ENCODE data around the gene FTCD. TPM values are rescaled to one million over a fixed set of nuclear protein-coding genes. Genes with fewer than 3 reads are reported as not detected.
A peak's percentile ranks its signal among the peaks of the same experiment; 100 is the strongest.

Gene FTCD
- total RNA-seq, 1 donor, result 0.36 TPM

GRCh38 chr21:46161633-46162592 is 6.5 kb upstream of the FTCD start:
- Histone ChIP-seq H3K79me2 (ENCODE audit: insufficient read depth, low read length) (no peaks in the 10 kb centered on the region), H3K4me2 (ENCODE audit: insufficient read depth, low read length) (no peak overlapping the region), H3K27me3 (ENCODE audit: insufficient read depth, low read length) (peaks cover 4% of the 10 kb centered on the region)

DNA sequence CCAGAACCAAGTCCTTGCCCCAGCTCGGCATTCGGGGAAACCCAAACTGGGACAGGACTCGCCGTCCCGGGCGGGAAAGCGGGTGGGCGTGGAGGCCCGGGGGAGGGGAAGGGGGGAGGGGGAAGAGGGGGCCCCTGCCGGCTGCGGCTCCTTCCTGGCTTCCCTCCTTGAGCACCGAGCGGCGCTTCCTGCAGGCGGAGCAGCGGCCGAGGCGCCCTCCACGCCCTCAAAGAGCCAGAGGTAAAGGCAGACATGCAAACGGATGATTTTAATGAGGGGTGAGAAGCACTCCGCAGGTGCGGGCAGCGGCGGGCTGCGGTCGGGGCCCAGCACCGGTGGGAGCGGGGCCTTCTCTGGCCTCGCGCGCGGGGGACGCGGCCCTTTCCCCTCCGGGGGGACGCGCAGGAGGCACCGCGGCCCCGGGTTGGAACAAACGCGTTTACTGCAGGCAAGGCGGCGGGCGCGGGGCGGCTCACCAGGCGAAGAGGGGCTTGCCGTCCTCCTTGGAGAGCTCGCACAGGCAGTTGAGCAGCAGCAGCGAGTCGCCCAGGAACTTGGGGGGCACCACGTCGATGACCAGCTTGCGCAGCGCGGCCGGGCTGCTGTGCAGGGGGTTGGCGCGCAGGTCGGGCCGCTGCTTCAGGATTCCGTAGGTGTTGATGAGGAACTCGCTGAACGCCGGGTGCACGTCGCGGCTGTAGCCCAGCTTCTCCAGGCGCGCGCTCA is 5.7 kb upstream of the FTCD start:
- H3K4me3 ChIP-seq (ENCODE audit: insufficient read depth, low read length), result no peak overlapping the region
- no peak overlapping the region for H2AFZ ChIP-seq (ENCODE audit: low read length)
- peaks cover 4% of the 10 kb centered on the region for H3K27me3 ChIP-seq (ENCODE audit: insufficient read depth, low read length)
- H4K20me1 ChIP-seq (ENCODE audit: insufficient read depth, low read length), result no peaks in the 10 kb centered on the region
- no peaks in the 10 kb centered on the region for H3K36me3 ChIP-seq (ENCODE audit: insufficient read depth, low read length)
- H3K79me2 ChIP-seq (ENCODE audit: insufficient read depth, low read length), result no peaks in the 10 kb centered on the region
- TF ChIP-seq, protein P1, sequence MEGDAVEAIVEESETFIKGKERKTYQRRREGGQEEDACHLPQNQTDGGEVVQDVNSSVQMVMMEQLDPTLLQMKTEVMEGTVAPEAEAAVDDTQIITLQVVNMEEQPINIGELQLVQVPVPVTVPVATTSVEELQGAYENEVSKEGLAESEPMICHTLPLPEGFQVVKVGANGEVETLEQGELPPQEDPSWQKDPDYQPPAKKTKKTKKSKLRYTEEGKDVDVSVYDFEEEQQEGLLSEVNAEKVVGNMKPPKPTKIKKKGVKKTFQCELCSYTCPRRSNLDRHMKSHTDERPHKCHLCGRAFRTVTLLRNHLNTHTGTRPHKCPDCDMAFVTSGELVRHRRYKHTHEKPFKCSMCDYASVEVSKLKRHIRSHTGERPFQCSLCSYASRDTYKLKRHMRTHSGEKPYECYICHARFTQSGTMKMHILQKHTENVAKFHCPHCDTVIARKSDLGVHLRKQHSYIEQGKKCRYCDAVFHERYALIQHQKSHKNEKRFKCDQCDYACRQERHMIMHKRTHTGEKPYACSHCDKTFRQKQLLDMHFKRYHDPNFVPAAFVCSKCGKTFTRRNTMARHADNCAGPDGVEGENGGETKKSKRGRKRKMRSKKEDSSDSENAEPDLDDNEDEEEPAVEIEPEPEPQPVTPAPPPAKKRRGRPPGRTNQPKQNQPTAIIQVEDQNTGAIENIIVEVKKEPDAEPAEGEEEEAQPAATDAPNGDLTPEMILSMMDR (IDR thresholded peaks at IDR 0.05; ENCODE audit: extremely low read depth, low read depth, low read length), result no peak
- no peak overlapping the region for H3K27ac ChIP-seq (ENCODE audit: low read depth, low read length)
- DNase-seq (ENCODE audit: insufficient read length, low spot score, missing footprints), result peak; percentile 77
- no peaks in the 10 kb centered on the region for H3K9me3 ChIP-seq (ENCODE audit: low read depth, low read length)
- H3K4me1 ChIP-seq (ENCODE audit: insufficient read depth, low read length), result no peaks in the 10 kb centered on the region
- H3K4me2 ChIP-seq (ENCODE audit: insufficient read depth, low read length), result no peak overlapping the region

More at GRCh38 chr21:46161633-46162592, 6.5 kb upstream of the FTCD start:
- TF ChIP-seq, protein P1 (IDR thresholded peaks at IDR 0.05; ENCODE audit: extremely low read depth, low read depth, low read length), result no peak
- H2AFZ ChIP-seq (ENCODE audit: low read length), result no peak overlapping the region
- no peaks in the 10 kb centered on the region for H3K36me3 ChIP-seq (ENCODE audit: insufficient read depth, low read length)
- H3K4me3 ChIP-seq (ENCODE audit: insufficient read depth, low read length), result no peak overlapping the region
- no peaks in the 10 kb centered on the region for H3K4me1 ChIP-seq (ENCODE audit: insufficient read depth, low read length)
- no peak overlapping the region for H3K27ac ChIP-seq (ENCODE audit: low read depth, low read length)
- H4K20me1 ChIP-seq (ENCODE audit: insufficient read depth, low read length), result no peaks in the 10 kb centered on the region
- no peaks in the 10 kb centered on the region for H3K9me3 ChIP-seq (ENCODE audit: low read depth, low read length)
- peak; percentile 87 for DNase-seq (ENCODE audit: insufficient read length, low spot score, missing footprints)

- Histone ChIP-seq H3K27ac (ENCODE audit: low read depth, low read length) (no peak overlapping the region), H3K36me3 (ENCODE audit: insufficient read depth, low read length) (no peaks in the 10 kb centered on the region), H3K79me2 (ENCODE audit: insufficient read depth, low read length) (no peaks in the 10 kb centered on the region), H3K4me1 (ENCODE audit: insufficient read depth, low read length) (no peaks in the 10 kb centered on the region), H3K27me3 (ENCODE audit: insufficient read depth, low read length) (peaks cover 4% of the 10 kb centered on the region), H3K9me3 (ENCODE audit: low read depth, low read length) (no peaks in the 10 kb centered on the region), H2AFZ (ENCODE audit: low read length) (no peak overlapping the region), H4K20me1 (ENCODE audit: insufficient read depth, low read length) (no peaks in the 10 kb centered on the region), H3K4me3 (ENCODE audit: insufficient read depth, low read length) (no peak overlapping the region), H3K4me2 (ENCODE audit: insufficient read depth, low read length) (no peak overlapping the region)
- DNase-seq (ENCODE audit: insufficient read length, low spot score, missing footprints), result peak; percentile 76
- TF ChIP-seq, protein P1 (IDR thresholded peaks at IDR 0.05; ENCODE audit: extremely low read depth, low read depth, low read length), result no peak
These were observed 5.2 kb upstream of the FTCD start for GRCh38 chr21:46160657-46160906.
